Measurements from ENCODE around the gene MYO5B. TPM values are rescaled to one million over a fixed set of nuclear protein-coding genes. Genes with fewer than 3 reads are reported as not detected.

The MYO5B gene
- total RNA-seq, 4 donors from 2014 or later: 0.05 to 0.60 (median 0.35) TPM

- intact Hi-C loops (cut with DNase I; ENCODE audit: low total_unique reads): no loop called here
- no peak for DNase-seq
- no peak overlapping the region for H3K4me3 ChIP-seq
- TF ChIP-seq POLR2A (IDR thresholded peaks at IDR 0.05) (no peak), CTCF (IDR thresholded peaks at IDR 0.05 in 4 of 5, conservative IDR thresholded peaks at IDR 0.05 in 1 of 5) (no peak)
- in situ Hi-C loops (cut with MboI; ENCODE audit: low sequenced_read_pairs in 4 of 4): loop anchor here in 1 of 4 donors (25.0 kb wide), 1 partner anchor 183 kb away; the partner anchor contains the start of gene MYO5B
- H3K27me3 ChIP-seq: no peaks in the 10 kb centered on the region
- H3K4me1 ChIP-seq: no peaks in the 10 kb centered on the region
- H3K36me3 ChIP-seq: no peaks in the 10 kb centered on the region
- H3K27ac ChIP-seq: no peak overlapping the region
- ATAC-seq: no peak
- no peaks in the 10 kb centered on the region for H3K9me3 ChIP-seq
Measured at GRCh38 chr18:50004013-50004412, 190.9 kb downstream of the MYO5B start.

- Histone ChIP-seq H3K4me1 (no peaks in the 10 kb centered on the region), H3K27ac (no peak overlapping the region), H3K27me3 (no peaks in the 10 kb centered on the region), H3K9me3 (no peaks in the 10 kb centered on the region), H3K36me3 (no peaks in the 10 kb centered on the region), H3K4me3 (no peak overlapping the region)
- intact Hi-C loops (cut with DNase I; ENCODE audit: low total_unique reads): loop anchor here (2.0 kb wide), 1 partner anchor 22 kb away; no protein-coding TSS in a partner anchor
- in situ Hi-C loops (cut with MboI; ENCODE audit: low sequenced_read_pairs in 4 of 4): loop anchor here in 1 of 4 donors (25.0 kb wide), 1 partner anchor 185 kb away; the partner anchor contains the start of gene MYO5B
- TF ChIP-seq POLR2A (IDR thresholded peaks at IDR 0.05) (no peak), CTCF (IDR thresholded peaks at IDR 0.05 in 4 of 5, conservative IDR thresholded peaks at IDR 0.05 in 1 of 5) (no peak)
- no peak for ATAC-seq
- DNase-seq: no peak
Measured at GRCh38 chr18:50002781-50003180, 192.2 kb downstream of the MYO5B start.

GRCh38 chr18:50000227-50000626, 194.7 kb downstream of the MYO5B start:
- in situ Hi-C loops (cut with MboI; ENCODE audit: low sequenced_read_pairs in 4 of 4) (loop anchor here in 1 of 4 donors (25.0 kb wide), 1 partner anchor 187 kb away; the partner anchor contains the start of gene MYO5B), intact Hi-C loops (cut with DNase I; ENCODE audit: low total_unique reads) (no loop called here)
- H3K9me3 ChIP-seq: no peaks in the 10 kb centered on the region
- H3K27ac ChIP-seq: no peak overlapping the region
- H3K27me3 ChIP-seq: no peaks in the 10 kb centered on the region
- TF ChIP-seq POLR2A (IDR thresholded peaks at IDR 0.05): no peak
- TF ChIP-seq CTCF (IDR thresholded peaks at IDR 0.05 in 4 of 5, conservative IDR thresholded peaks at IDR 0.05 in 1 of 5): no peak
- H3K4me1 ChIP-seq: no peaks in the 10 kb centered on the region
- no peaks in the 10 kb centered on the region for H3K36me3 ChIP-seq
- ATAC-seq: no peak
- DNase-seq: no peak
- no peak overlapping the region for H3K4me3 ChIP-seq

GRCh38 chr18:49999128-49999527, 195.8 kb downstream of the MYO5B start:
- H3K27me3 ChIP-seq: no peaks in the 10 kb centered on the region
- intact Hi-C loops (cut with DNase I; ENCODE audit: low total_unique reads) (no loop called here), in situ Hi-C loops (cut with MboI; ENCODE audit: low sequenced_read_pairs in 4 of 4) (no loop called here)

More at GRCh38 chr18:49999128-49999527, 195.8 kb downstream of the MYO5B start:
- Histone ChIP-seq H3K4me3 (no peak overlapping the region), H3K9me3 (no peaks in the 10 kb centered on the region), H3K27ac (no peak overlapping the region), H3K36me3 (no peaks in the 10 kb centered on the region), H3K4me1 (no peaks in the 10 kb centered on the region)
- TF ChIP-seq CTCF (IDR thresholded peaks at IDR 0.05 in 4 of 5, conservative IDR thresholded peaks at IDR 0.05 in 1 of 5): no peak
- no peak for TF ChIP-seq POLR2A (IDR thresholded peaks at IDR 0.05)
- DNase-seq (no peak), ATAC-seq (no peak)
